LNCaP clone FGC (cell line): ENCODE measurements around the gene ORC4.

Experiments used
- DNase-seq: peaks from one replicate; pipeline ENCODE4 v3.0.0-alpha.2; 2011; ENCODE audit warnings: low read depth
- H3K4me3 ChIP-seq: 2 replicates; pipeline ENCODE4 v1.5.1; 2011; ENCODE audit warnings: mild to moderate bottlenecking, low read depth, low read length, control low read depth
- CTCF ChIP-seq: IDR thresholded peaks from 2 replicates; pipeline ENCODE4 v1.5.1; 2012; ENCODE audit warnings: mild to moderate bottlenecking; ENCODE audit not compliant: control insufficient read depth, insufficient read depth; ENCODE audit errors: extremely low read depth

The ORC4 gene

GRCh38 chr2:147904051-147904450 lies 116.5 kb downstream of the ORC4 start:
- no peak for TF ChIP-seq CTCF
- no peak for DNase-seq
- no peak overlapping the region for H3K4me3 ChIP-seq

GRCh38 chr2:147888680-147889079 lies 131.9 kb downstream of the ORC4 start:
- no peak overlapping the region for H3K4me3 ChIP-seq
- TF ChIP-seq CTCF, result no peak
- DNase-seq, result no peak

- H3K4me3 ChIP-seq, result no peak overlapping the region
- DNase-seq, result no peak
- TF ChIP-seq CTCF, result no peak
These were observed 134.4 kb downstream of the ORC4 start for GRCh38 chr2:147886136-147886535.

- DNase-seq, result no peak
- no peak for TF ChIP-seq CTCF
- H3K4me3 ChIP-seq, result no peak overlapping the region
These were observed 135.7 kb downstream of the ORC4 start for GRCh38 chr2:147884830-147885229.

GRCh38 chr2:147882631-147883030 lies 137.9 kb downstream of the ORC4 start:
- H3K4me3 ChIP-seq, result no peak overlapping the region
- DNase-seq, result no peak
- TF ChIP-seq CTCF, result no peak
